Measurements from ENCODE around the gene OXER1. TPM values are rescaled to one million over a fixed set of nuclear protein-coding genes. Genes with fewer than 3 reads are reported as not detected.

The OXER1 gene
- polyA plus RNA-seq, 2 of the 4 experiments (the other 2 are of a cell fraction): not detected

GRCh38 chr2:42775186-42775585, 11.3 kb upstream of the OXER1 start:
- TF ChIP-seq MAX (IDR thresholded peaks at IDR 0.05) (no peak), ELK1 (IDR thresholded peaks at IDR 0.05; ENCODE audit: low read depth, low read length) (no peak), BCL3 (IDR thresholded peaks at IDR 0.05) (no peak), CHD2 (IDR thresholded peaks at IDR 0.05; ENCODE audit: low read length, partially characterized antibody) (no peak), POLR2AphosphoS2 (conservative IDR thresholded peaks at IDR 0.05; ENCODE audit: low read length) (no peak), MAZ (IDR thresholded peaks at IDR 0.05; ENCODE audit: borderline replicate concordance, low read depth, low read length) (no peak), TP53 (CRISPR knock-in tag; IDR thresholded peaks at IDR 0.05) (no peak), CTCF (IDR thresholded peaks at IDR 0.05) (no peak), USF2 (IDR thresholded peaks at IDR 0.05) (no peak), ZC3H11A (IDR thresholded peaks at IDR 0.05) (no peak), ZNF302 (CRISPR knock-in tag; IDR thresholded peaks at IDR 0.05) (no peak), SREBF2 (IDR thresholded peaks at IDR 0.05) (no peak), FOSB (CRISPR knock-in tag; IDR thresholded peaks at IDR 0.05) (no peak)
- ChIA-PET POLR2A (no interaction called here), CTCF (interaction anchor here (0.6 to 1.1 kb wide), 4 partner anchors 9 to 360 kb away, joined by 3 to 4 read pairs (median 3); partner anchors contain the start of gene OXER1)
- peaks cover 6% of the 10 kb centered on the region; the same call in 1 of the 3 replicates for H3K9me3 ChIP-seq
- FAIRE-seq (no peak), DNase-seq (ENCODE audit: low read depth in 1 of 2, low spot score in 1 of 2) (no peak), ATAC-seq (no peak)
- H3K27ac ChIP-seq: no peak overlapping the region
- H3K4me1 ChIP-seq: no peaks in the 10 kb centered on the region
- H3K4me3 ChIP-seq: no peak overlapping the region
- WGBS (ENCODE audit: missing lambda C conversion rate): 47% methylated on average over 2 of the region's 2 CpGs
- H3K4me2 ChIP-seq: no peak overlapping the region

- Histone ChIP-seq H3K27ac (no peak overlapping the region), H3K9me3 (no peaks in the 10 kb centered on the region), H3K4me3 (no peak overlapping the region), H3K4me1 (no peaks in the 10 kb centered on the region), H3K4me2 (no peak overlapping the region)
- WGBS (ENCODE audit: missing lambda C conversion rate): 85% methylated on average over 5 of the region's 5 CpGs
- TF ChIP-seq HOXB13 (CRISPR knock-in tag; IDR thresholded peaks at IDR 0.05; ENCODE audit: low read depth) (no peak), HOXB5 (CRISPR knock-in tag; IDR thresholded peaks at IDR 0.05) (no peak), USF2 (IDR thresholded peaks at IDR 0.05) (no peak), TFCP2L1 (CRISPR knock-in tag; IDR thresholded peaks at IDR 0.05) (no peak), NFE2L2 (conservative IDR thresholded peaks at IDR 0.05; ENCODE audit: low read length) (no peak), CHD4 (IDR thresholded peaks at IDR 0.05; ENCODE audit: borderline replicate concordance) (no peak), RAD21 (conservative IDR thresholded peaks at IDR 0.05 in 1 of 2, IDR thresholded peaks at IDR 0.05 in 1 of 2) (no peak), NPAS2 (CRISPR knock-in tag; IDR thresholded peaks at IDR 0.05; ENCODE audit: borderline replicate concordance) (no peak), CBX2 (IDR thresholded peaks at IDR 0.05; ENCODE audit: borderline replicate concordance, low read depth) (no peak), ESRRA (IDR thresholded peaks at IDR 0.05; ENCODE audit: borderline replicate concordance, low read length) (no peak), ZC3H11A (IDR thresholded peaks at IDR 0.05) (no peak), BHLHE40 (IDR thresholded peaks at IDR 0.05; ENCODE audit: low read depth, low read length) (no peak), CHD2 (IDR thresholded peaks at IDR 0.05; ENCODE audit: low read length, partially characterized antibody) (no peak), RCOR1 (IDR thresholded peaks at IDR 0.05; ENCODE audit: low read depth, low read length) (no peak), HOXA7 (CRISPR knock-in tag; IDR thresholded peaks at IDR 0.05) (no peak), FOXS1 (CRISPR knock-in tag; IDR thresholded peaks at IDR 0.05) (no peak)
- FAIRE-seq (no peak), DNase-seq (ENCODE audit: low read depth in 1 of 2, low spot score in 1 of 2) (no peak), ATAC-seq (no peak)
- CTCF ChIA-PET: interaction anchor here (1.8 to 2.6 kb wide), 3 partner anchors 13 to 20 kb away, joined by 4 to 9 read pairs (median 9); no protein-coding TSS in a partner anchor
- POLR2A ChIA-PET: no interaction called here
Observed at GRCh38 chr2:42771546-42772153, 7.7 kb upstream of the OXER1 start.
